Sigmoid colon (tissue), 7 donors: ENCODE measurements around the gene IGSF9B. TPM values are rescaled to one million over a fixed set of nuclear protein-coding genes. Genes with fewer than 3 reads are reported as not detected.

ENCODE experiments used
- DNase-seq: peaks from one replicate; pipeline ENCODE4 v3.0.0-alpha.2; 2019
- H3K27ac ChIP-seq, 4 donors: fragments of 200-600 bp; sonication (generic); one replicate each; pipeline ENCODE4 v1.5.1; 2016 to 2019; ENCODE audit warnings: mild to moderate bottlenecking in 1 of 4
- H3K27me3 ChIP-seq, 3 donors: fragments of 200-600 bp; sonication (generic); one replicate each; pipeline ENCODE4 v1.5.1; 2019; ENCODE audit warnings: mild to moderate bottlenecking in 1 of 3
- H3K36me3 ChIP-seq, 4 donors: fragments of 200-600 bp; sonication (generic); one replicate each; pipeline ENCODE4 v1.5.1; 2016 to 2019
- H3K4me1 ChIP-seq, 4 donors: fragments of 200-600 bp; sonication (generic); one replicate each; pipeline ENCODE4 v1.5.1; 2017 to 2019
- H3K4me3 ChIP-seq, 4 donors: fragments of 200-600 bp; sonication (generic); one replicate each; pipeline ENCODE4 v1.5.1; 2017 to 2019; ENCODE audit warnings: mild to moderate bottlenecking in 2 of 4, moderate library complexity in 1 of 4
- H3K9me3 ChIP-seq, 4 donors: fragments of 200-600 bp in 3 of 4; sonication (generic) in 3 of 4; one replicate each; pipeline versions ENCODE4 v1.5.1 to v1.6.1; 2013 to 2019
- EP300 ChIP-seq, 4 donors: sonication (generic); formaldehyde crosslinking; IDR thresholded peaks; one replicate each; pipeline ENCODE4 v1.6.1; 2017; ENCODE audit warnings: antibody characterized with exemption in 4 of 4
- POLR2A ChIP-seq, 2 donors: fragments of 450-650 bp; IDR thresholded peaks; one replicate each; pipeline ENCODE4 v1.6.1; 2016; ENCODE audit warnings: antibody characterized with exemption in 2 of 2, mild to moderate bottlenecking in 2 of 2, moderate library complexity in 2 of 2
- POLR2AphosphoS5 ChIP-seq, 4 donors: sonication (generic); formaldehyde crosslinking; IDR thresholded peaks; one replicate each; pipeline ENCODE4 v1.6.1; 2017; ENCODE audit warnings: antibody characterized with exemption in 4 of 4
- WGBS, 2 donors: extraction: QIAGEN DNeasy Blood & Tissue Kit; methylation state at CpG; one replicate each; pipeline ENCODE4 v1.1.7; 2013; 5-methylcytosine and 5-hydroxymethylcytosine counted together
- intact Hi-C: fragments of 100-400 bp; cut with DNase I; formaldehyde crosslinking; loops from one replicate; pipeline ENCODE4 v1.15.1; 2023
- polyA plus RNA-seq, 3 donors: library from polyadenylated mRNA; stranded (reverse); fragments of 200-250 nt; gene quantifications; one replicate each; pipeline ENCODE4 v1.2.3, GENCODE V29; 2013
- total RNA-seq, 4 donors: library from RNA; depleted of rRNA; stranded (reverse); fragments of >200 nt; gene quantifications; one replicate each; pipeline ENCODE4 v1.1.0, GENCODE V29; 2016
- TF ChIP-seq, protein P1 (sequence below), 4 experiments: fragments of 450-650 bp in 3 of 4; fragments of 200-600 bp in 1 of 4; IDR thresholded peaks; one replicate each; pipeline ENCODE4 v1.5.1; 2016 to 2019; ENCODE audit warnings: antibody characterized with exemption in 4 of 4, mild to moderate bottlenecking in 3 of 4, moderate library complexity in 2 of 4
- donor health status: healthy with polysubstance abuse.
- donor health status: Bipolar disorder and iron deficiency.
- donor health status: healthy.

The IGSF9B gene
- total and polyA plus RNA-seq, 7 donors = under 0.01 to 53.7 (median 14.8) TPM; not detected in 1

GRCh38 chr11:133900176-133901105 is 56.3 kb downstream of the IGSF9B start:
- DNase-seq = peak; percentile 37
- Histone ChIP-seq H3K27ac (no peak overlapping the region), H3K27me3 (no peaks in the 10 kb centered on the region), H3K4me3 (no peak overlapping the region), H3K9me3 (no peaks in the 10 kb centered on the region), H3K4me1 (no peaks in the 10 kb centered on the region), H3K36me3 (peaks cover 5 to 51% (median 10%) of the 10 kb centered on the region in 4 donors)
- TF ChIP-seq EP300 (IDR thresholded peaks at IDR 0.05) (no peak), POLR2AphosphoS5 (IDR thresholded peaks at IDR 0.05) (no peak), POLR2A (IDR thresholded peaks at IDR 0.05) (no peak)
- TF ChIP-seq, protein P1, sequence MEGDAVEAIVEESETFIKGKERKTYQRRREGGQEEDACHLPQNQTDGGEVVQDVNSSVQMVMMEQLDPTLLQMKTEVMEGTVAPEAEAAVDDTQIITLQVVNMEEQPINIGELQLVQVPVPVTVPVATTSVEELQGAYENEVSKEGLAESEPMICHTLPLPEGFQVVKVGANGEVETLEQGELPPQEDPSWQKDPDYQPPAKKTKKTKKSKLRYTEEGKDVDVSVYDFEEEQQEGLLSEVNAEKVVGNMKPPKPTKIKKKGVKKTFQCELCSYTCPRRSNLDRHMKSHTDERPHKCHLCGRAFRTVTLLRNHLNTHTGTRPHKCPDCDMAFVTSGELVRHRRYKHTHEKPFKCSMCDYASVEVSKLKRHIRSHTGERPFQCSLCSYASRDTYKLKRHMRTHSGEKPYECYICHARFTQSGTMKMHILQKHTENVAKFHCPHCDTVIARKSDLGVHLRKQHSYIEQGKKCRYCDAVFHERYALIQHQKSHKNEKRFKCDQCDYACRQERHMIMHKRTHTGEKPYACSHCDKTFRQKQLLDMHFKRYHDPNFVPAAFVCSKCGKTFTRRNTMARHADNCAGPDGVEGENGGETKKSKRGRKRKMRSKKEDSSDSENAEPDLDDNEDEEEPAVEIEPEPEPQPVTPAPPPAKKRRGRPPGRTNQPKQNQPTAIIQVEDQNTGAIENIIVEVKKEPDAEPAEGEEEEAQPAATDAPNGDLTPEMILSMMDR (IDR thresholded peaks at IDR 0.05) = no peak
- intact Hi-C loops = no loop called here
- WGBS, 2 donors = 90 to 91% methylated on average over 9 of the region's 9 CpGs

DNA sequence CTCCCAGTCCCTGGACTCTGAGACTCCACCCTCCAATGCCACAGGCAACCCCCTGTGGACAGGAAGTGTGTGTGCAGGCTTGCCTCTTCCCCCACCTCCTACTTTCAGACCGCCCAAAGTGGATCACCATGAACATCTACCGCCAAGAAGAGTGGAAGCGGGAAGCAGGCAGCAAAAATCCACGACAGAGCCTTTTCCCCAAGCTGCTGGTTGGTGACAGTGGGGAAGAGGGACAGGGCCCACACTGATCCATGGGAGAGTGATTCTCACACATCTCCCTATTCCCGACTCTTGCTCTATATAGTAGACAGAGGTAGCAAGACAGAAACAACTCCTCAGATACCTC is 58.0 kb downstream of the IGSF9B start:
- peaks cover 3 to 43% (median 9%) of the 10 kb centered on the region in 4 donors for H3K36me3 ChIP-seq
- H3K4me1 ChIP-seq = peaks cover 0 to 10% (median 9%) of the 10 kb centered on the region in 4 donors
- H3K27me3 ChIP-seq = no peaks in the 10 kb centered on the region
- TF ChIP-seq, protein P1 (IDR thresholded peaks at IDR 0.05) = no peak
- TF ChIP-seq POLR2AphosphoS5 (IDR thresholded peaks at IDR 0.05) = no peak
- intact Hi-C loops = no loop called here
- peak; percentile 26 for DNase-seq
- 87 to 92% methylated on average over 5 of the region's 5 CpGs for WGBS, 2 donors
- H3K27ac ChIP-seq = no peak overlapping the region
- H3K9me3 ChIP-seq = no peaks in the 10 kb centered on the region
- no peak overlapping the region for H3K4me3 ChIP-seq

DNA sequence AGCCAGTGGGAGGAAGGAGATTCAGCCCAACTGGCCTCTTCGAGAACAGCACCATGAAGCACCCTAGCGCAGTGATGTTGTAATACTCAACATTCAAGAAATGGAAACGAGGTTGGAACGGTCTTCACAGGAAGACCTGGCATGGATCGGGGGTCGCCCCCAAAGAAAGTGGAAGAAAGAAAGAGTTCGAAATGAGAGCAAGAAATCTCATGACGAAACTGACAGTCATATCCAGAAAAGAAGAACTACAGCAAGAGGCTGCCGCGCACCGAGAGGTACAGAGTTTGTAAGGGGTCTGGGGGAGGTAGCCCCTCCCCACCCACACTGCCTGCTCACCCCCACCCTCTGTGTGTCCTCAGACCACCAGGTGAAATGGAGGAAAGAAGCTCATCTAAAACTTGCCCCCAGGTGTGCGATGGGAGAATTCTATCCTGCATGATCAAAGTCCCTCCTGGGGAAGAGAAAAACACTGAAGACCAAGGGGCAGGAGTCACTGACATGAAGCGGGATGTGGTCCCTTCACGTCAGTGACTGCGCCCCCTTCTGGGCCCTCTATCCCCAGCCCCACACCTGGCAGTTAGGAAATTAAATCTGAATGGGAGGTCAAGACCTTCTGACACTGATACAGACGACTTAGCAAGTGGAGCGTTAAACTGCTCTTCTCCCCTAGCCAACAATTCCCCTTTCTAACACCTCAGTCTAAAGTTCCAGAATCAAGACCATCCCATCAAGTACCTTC is 58.6 kb downstream of the IGSF9B start:
- TF ChIP-seq, protein P1 (IDR thresholded peaks at IDR 0.05) = no peak
- TF ChIP-seq POLR2AphosphoS5 (IDR thresholded peaks at IDR 0.05) (no peak), EP300 (IDR thresholded peaks at IDR 0.05) (no peak)
- intact Hi-C loops = no loop called here
- peak; percentile 40 for DNase-seq
- no peak overlapping the region for H3K27ac ChIP-seq
- no peaks in the 10 kb centered on the region for H3K27me3 ChIP-seq
- H3K4me3 ChIP-seq = no peak overlapping the region
- no peaks in the 10 kb centered on the region for H3K9me3 ChIP-seq
- WGBS, 2 donors = 71 to 82% methylated on average over 17 of the region's 17 CpGs
- peaks cover 0 to 10% (median 9%) of the 10 kb centered on the region in 4 donors for H3K4me1 ChIP-seq
- H3K36me3 ChIP-seq = peaks cover 0 to 37% (median 8%) of the 10 kb centered on the region in 4 donors

DNA sequence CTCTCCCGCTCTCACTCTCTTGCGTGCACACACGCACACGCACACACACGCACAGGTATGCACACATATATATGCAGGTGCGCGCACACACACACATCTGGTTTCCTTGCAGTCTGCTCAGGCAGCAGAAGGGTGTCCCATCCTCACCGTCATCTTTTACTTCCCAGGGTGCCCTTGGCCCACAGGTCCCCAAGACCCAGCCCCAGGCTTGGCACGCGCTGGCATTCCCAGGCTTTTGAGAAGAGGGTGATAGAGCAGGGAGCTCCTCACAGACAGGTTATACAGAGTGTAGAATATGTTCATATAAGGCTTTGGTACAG is 59.5 kb downstream of the IGSF9B start:
- H3K4me1 ChIP-seq = peaks cover 0 to 10% (median 9%) of the 10 kb centered on the region in 4 donors
- no peak overlapping the region for H3K4me3 ChIP-seq
- peaks cover 0 to 34% (median 7%) of the 10 kb centered on the region in 4 donors for H3K36me3 ChIP-seq
- peak; percentile 32 for DNase-seq
- H3K27me3 ChIP-seq = no peaks in the 10 kb centered on the region
- H3K9me3 ChIP-seq = no peaks in the 10 kb centered on the region
- intact Hi-C loops = no loop called here
- WGBS, 2 donors = 97 to 98% methylated on average over 10 of the region's 10 CpGs
- TF ChIP-seq EP300 (IDR thresholded peaks at IDR 0.05) (no peak), POLR2AphosphoS5 (IDR thresholded peaks at IDR 0.05) (no peak), POLR2A (IDR thresholded peaks at IDR 0.05) (no peak)
- TF ChIP-seq, protein P1 (IDR thresholded peaks at IDR 0.05) = no peak
- no peak overlapping the region for H3K27ac ChIP-seq
